NCI-H2196 (cell line): ENCODE data around the gene PRKAG1.

Experiments
- DNase-seq: peaks from one replicate; lab custom pipeline; 2025; ENCODE audit not compliant: unreplicated experiment; lab: John Stamatoyannopoulos, UW

Gene PRKAG1

GRCh38 chr12:48986720-48987291, 31.8 kb downstream of the PRKAG1 start:
- no peak for DNase-seq

DNA sequence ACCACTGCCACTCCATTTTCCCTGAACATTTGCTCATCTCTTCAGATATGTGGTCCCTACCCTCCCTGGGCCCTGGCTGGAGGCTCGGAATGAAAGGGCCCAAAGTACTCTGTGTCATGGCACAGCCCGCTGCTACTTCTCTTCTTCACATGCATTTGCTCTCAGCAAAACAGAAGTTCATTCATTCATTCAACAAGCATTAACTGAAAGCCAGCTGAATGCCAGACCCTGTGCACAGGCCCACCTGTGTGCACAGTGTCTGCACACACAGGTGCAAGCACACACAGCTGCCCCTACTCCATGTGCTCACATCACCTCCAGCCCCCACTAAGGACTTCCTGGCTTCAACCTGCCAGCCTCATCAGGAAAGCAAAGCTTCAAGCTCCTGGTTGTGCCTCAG, 32.7 kb downstream of the PRKAG1 start:
- no peak for DNase-seq

DNA sequence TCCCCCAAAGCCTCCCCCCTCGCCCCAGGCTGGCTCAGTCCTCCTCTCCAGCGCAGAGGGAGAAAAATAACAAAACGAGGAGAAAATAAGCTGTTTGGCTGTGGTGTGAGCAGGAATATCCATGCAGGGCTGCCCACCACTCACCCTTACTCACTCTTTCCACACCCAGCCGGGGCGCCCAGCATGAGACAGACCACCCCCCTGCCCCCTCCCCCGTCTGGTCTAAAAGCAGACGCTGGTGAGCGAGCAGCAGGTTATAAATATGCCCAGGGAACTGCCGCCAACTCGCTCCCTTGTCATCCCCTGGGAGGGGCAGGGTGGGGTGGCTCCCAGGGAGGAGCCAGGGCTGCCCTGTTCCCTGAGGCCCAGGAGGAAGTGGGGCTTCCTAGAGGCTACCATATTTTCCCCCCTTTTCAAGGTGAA, 33.1 kb downstream of the PRKAG1 start:
- DNase-seq, result no peak

- no peak for DNase-seq
Measured at GRCh38 chr12:48982397-48983080, 36.0 kb downstream of the PRKAG1 start.

GRCh38 chr12:48981757-48982157, 36.8 kb downstream of the PRKAG1 start:
- DNase-seq, result no peak

- DNase-seq, result no peak
Measured at GRCh38 chr12:48980953-48981756, 37.4 kb downstream of the PRKAG1 start.

DNA sequence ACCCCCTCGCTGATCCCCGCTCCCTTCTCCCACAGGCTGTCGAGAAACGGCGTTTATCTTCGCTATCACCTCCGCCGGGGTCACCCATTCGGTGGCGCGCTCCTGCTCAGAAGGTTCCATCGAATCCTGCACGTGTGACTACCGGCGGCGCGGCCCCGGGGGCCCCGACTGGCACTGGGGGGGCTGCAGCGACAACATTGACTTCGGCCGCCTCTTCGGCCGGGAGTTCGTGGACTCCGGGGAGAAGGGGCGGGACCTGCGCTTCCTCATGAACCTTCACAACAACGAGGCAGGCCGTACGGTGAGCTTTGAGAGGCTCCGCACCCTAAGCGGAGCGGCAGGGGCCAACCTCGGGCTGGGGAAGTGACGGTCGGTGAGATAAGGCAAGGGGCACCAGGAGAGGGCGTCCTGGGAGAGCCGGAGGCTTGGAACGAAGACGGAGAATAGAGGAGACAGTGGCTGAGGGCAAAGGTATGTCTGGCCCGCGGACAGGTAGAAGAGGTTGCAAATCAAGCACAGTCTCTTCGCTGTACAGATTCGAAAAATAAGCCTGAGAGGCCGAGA, 38.1 kb downstream of the PRKAG1 start:
- DNase-seq, result no peak

GRCh38 chr12:48979602-48980388, 38.8 kb downstream of the PRKAG1 start:
- DNase-seq, result no peak

DNA sequence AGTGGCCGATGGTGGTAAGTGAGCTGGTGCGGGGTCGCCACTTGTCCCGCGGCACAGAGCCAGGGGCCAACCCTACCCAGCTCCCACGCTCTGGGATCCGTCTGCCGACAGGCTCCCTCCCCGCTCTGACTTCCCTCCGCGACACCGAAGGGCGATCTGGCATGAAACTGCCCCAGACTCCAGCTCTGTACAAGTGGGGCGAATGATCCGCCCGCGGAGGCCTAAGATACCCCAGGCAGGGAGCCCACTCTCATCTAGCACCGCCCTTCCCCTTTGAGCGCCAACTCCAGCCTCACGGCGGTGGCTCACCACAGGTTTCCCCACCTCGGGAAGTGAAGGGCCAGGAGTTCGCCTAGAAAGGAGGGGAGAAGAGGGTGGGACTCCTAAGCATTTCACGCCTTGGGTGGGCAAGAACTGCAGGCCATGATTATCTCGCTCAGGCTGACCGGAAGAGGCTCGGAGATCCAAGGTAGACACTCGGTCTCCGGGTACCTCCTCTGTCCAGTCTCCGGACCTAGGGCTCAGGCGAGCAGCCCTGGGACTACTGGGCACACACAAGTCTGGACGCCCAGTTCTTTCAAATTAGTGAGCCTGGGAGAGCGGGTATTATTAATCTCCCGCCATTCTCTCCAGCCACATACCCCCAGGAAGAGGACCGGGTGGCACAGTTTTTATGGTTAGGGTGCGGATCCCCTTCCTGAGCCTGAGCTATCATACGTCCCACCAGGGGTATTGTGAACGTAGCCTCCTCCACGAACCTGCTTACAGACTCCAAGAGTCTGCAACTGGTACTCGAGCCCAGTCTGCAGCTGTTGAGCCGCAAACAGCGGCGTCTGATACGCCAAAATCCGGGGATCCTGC, 39.6 kb downstream of the PRKAG1 start:
- no peak for DNase-seq

GRCh38 chr12:48978291-48978740, 40.3 kb downstream of the PRKAG1 start, which contains the start of gene WNT1:
Gene WNT1 (plus strand): TSS chr12:48978322. CDS start chr12:48978651, 329 bp downstream.
- DNase-seq, result no peak

GRCh38 chr12:48977290-48978281, 41.0 kb downstream of the PRKAG1 start:
- DNase-seq, result peak; percentile 69

GRCh38 chr12:48973941-48974673, 44.5 kb downstream of the PRKAG1 start:
- no peak for DNase-seq

GRCh38 chr12:48973531-48973930, 45.0 kb downstream of the PRKAG1 start:
- DNase-seq, result no peak

DNA sequence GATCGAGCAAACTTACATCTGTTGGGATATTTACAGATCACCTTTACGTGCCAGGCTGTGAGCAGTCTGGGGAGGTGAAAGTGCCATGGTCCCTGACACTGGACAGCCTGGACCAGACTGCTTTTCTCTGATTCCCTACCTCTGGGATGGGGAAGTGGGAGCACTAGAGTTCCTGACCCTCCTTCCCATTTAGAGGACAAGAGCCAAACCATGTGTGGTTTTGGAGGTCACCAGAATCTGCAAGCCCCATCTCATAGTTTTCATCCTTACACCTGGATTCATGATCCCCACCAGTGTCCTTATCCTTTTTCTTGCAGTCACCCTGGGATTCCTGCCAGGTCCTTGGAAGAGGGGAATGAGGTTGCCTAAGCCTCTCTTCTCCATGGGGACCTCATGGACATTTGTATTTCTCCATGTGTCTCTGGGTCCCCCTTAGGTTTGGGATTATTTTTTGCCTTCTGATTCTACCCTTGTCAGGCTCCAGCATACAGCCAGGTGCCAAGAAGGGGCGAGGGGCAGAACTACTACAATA, 45.6 kb downstream of the PRKAG1 start:
- no peak for DNase-seq

DNA sequence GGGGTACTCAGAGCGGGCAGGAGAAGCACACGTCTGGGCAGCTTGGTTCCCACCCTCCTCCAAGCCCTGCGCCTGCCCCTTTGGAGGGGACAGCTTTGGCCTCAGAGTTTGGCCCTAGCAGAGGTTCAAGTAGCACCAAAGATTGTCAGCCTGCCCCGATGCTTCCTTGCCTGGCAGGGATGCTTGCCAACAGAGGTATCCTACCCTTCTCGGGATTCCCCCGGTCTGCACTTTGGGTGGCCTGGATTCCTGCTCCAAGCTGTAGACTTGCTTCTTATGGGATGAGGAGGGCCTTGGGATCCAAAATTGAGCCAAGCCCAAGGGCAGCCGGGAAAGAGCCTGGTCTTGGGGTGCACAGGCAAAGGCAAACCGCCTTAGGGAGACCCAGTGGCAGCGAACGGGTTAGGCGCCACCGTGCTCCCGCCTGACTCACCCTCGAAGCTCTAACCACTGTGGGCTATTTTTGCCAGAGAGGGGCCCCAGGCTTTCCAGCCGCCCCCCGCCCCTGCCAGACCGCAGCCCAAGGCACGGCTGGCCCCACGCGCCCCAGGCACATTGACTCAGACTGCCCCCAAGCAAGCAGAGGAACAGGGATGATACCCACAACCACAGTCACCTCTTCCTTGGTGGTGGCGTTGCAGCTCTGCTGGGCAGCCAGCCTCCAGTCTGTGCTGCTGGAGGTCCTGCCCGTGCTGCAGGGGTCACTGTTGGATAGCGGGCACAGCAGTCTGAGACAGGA, 46.2 kb downstream of the PRKAG1 start:
- DNase-seq, result no peak

- DNase-seq, result no peak
Measured at GRCh38 chr12:48970702-48971334, 47.8 kb downstream of the PRKAG1 start.
